GM19193 (cell line): ENCODE data around the gene TPM2.

ENCODE experiments used
- POLR2A ChIP-seq: IDR thresholded peaks from 4 replicates; pipeline ENCODE4 v1.6.1; 2011; ENCODE audit not compliant: insufficient read depth, insufficient read length; ENCODE audit errors: extremely low read depth

The TPM2 gene

DNA sequence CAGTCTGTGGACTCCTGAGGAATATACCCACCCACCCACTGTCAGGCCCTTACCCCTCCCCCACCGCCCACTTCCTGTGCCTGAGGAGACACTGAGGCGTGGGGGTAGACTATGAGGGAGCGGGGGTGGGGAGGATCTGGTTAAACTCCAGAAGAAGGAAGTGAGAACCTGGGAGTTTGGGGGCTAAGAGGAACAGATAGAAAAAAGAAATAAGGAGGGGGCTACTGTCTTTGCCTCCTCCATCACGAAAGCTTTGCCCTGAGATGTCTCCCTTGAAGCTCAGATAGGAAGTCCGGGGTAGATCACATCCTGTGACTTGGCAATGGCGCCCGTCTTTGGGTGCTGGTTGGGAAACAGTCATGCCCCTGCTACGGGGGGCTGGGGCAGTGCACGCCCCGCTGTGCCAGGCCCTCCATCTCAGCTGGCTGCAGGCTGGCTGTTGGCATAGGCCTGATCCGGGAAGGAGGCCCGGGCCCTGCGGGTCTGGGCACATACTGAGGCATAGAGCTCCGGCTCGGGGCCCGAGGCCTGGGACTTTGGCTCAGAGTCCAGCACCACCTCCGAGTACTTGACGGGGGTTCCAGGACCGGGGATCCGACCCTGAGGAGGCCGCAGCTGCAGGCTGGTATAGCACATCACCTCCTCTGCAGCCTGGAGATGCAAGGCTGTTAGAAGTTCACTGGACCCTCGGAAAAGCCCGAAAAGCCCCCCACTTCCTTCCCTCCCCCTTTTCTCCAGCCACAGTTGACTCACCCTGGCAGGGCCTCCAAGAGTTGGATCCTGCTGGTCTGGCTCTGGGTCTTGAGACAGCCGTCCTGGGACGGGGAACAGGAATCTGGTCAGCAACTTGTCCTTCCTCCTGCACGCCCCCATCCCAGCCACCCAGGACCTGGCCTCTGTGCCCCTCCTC lies 40.0 kb downstream of the TPM2 start:
- peak; percentile 61 for TF ChIP-seq POLR2A

GRCh38 chr9:35646533-35647265 lies 43.0 kb downstream of the TPM2 start:
- peak; percentile 73 for TF ChIP-seq POLR2A

- no peak for TF ChIP-seq POLR2A
Measured at GRCh38 chr9:35646153-35646532, 43.6 kb downstream of the TPM2 start.

- no peak for TF ChIP-seq POLR2A
Measured at GRCh38 chr9:35643046-35643445, 46.7 kb downstream of the TPM2 start.

- TF ChIP-seq POLR2A, result no peak
Measured at GRCh38 chr9:35639631-35640030, 50.1 kb downstream of the TPM2 start.

GRCh38 chr9:35636135-35636876 lies 53.4 kb downstream of the TPM2 start:
- no peak for TF ChIP-seq POLR2A

- no peak for TF ChIP-seq POLR2A
Measured at GRCh38 chr9:35635730-35636129, 54.0 kb downstream of the TPM2 start.
